T-helper 2 cell treated with Interferon-gamma antibody and Interleukin-4, amounts not matched to agents 100 ng/mL and 5 ng/mL, for 36 hours (primary cell): ENCODE measurements around the gene UQCC5. TPM values are rescaled to one million over a fixed set of nuclear protein-coding genes. Genes with fewer than 3 reads are reported as not detected.

Source experiments
- intact Hi-C: fragments of 100-400 bp; cut with micrococcal nuclease; formaldehyde crosslinking; loops from one replicate; pipeline ENCODE4 v1.15.1; 2023
- total RNA-seq: library from RNA; stranded (reverse); gene quantifications from 2 replicates; pipeline ENCODE4 v1.2.3, GENCODE V29; 2022

Gene UQCC5
- total RNA-seq, 1 donor from 2014 or later: 9.1 TPM

- intact Hi-C loops: no loop called here
Observed at GRCh38 chr3:52503788-52504424, 32.5 kb upstream of the UQCC5 start.

DNA sequence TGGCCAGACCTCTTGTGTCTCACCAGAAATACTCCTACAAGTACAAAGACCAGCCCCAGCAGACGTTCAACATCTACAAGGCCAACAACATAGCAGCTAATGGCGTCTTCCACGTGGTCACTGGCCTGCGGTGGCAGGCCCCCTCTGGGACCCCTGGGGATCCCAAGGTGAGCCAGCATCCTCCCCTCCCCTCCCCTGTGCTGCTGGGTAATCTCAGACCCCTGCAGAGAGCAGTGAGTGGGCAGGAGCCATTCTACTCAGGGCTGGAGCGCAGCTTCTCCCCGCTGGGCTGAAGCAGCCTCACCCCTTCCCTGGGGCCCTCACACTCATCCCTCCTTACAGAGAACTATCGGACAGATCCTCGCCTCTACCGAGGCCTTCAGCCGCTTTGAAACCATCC, 31.4 kb upstream of the UQCC5 start:
- intact Hi-C loops: no loop called here

- intact Hi-C loops: no loop called here
Observed at GRCh38 chr3:52506266-52506966, 30.0 kb upstream of the UQCC5 start.

DNA sequence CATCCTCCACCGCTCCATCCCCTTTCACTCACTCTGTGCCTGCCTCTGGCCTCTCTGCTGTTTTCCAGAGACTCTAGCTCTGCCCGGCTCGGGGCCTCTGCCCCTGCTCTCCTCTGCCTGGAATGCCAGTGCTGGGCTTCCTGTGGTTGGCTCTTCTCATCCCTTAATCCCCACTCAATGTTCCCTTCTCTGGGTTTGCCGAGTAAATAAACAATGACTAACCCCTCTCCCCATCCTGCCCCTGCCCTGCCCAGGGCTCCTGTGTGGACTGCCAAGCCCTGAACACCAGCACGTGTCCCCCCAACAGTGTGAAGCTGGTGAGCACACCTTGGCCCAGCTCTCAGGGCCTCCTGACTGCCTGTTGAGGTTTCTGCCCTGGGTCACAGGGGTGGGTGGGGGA, 29.0 kb upstream of the UQCC5 start:
- intact Hi-C loops: no loop called here

DNA sequence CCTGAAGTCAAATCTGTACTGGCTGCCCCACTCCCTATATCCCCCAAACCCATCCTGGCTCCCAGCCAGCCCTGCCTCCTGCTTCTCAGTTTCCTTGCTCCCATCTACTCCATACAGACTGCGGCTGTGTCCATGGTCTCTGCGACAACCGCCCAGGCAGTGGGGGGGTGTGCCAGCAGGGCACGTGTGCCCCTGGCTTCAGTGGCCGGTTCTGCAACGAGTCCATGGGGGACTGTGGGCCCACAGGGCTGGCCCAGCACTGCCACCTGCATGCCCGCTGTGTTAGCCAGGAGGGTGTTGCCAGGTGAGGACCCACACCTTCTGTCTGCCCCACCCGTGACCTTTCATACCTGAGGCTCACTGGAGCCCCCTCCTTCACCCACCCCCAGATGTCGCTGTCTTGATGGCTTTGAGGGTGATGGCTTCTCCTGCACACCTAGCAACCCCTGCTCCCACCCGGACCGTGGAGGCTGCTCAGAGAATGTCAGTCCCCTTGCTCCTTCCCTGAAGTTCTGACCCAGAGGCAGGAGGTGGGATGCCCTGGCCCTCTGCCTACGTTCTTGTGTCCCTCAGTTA, 26.6 kb upstream of the UQCC5 start:
- intact Hi-C loops: no loop called here

DNA sequence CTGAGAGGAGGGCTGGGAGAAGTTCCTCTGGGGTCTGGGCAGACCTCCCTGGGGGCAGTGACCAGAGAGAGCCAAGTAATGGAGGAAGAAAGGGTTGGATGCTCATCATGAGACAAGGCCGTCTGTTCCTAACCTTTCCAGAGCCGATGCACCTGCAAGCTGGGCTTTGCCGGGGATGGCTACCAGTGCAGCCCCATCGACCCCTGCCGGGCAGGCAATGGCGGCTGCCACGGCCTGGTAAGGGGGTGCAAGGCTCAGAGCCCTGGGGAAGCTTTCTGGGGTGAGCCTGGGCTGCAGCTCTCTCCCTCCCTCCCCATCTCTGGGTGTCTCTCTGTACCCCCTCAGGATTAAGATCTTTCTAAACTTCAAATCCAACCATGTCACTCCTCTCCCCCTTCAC, 24.9 kb upstream of the UQCC5 start:
- intact Hi-C loops: no loop called here

DNA sequence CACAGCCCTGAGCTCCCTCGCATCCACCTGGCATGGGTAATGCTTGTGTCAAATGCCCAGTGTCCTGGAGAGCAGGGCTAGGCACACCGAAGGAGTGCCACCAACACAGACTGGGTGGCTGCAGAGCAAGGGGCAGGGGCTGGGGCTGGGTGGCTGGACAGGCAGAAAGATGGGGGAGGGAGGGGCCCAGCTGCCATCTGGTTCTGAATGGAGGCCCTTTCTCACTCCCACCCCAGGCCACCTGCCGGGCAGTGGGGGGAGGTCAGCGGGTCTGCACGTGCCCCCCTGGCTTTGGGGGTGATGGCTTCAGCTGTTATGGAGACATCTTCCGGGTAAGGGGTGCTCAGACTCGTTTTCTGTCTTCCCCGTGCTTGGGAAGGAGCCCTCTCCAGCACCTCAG, 24.3 kb upstream of the UQCC5 start:
- intact Hi-C loops: no loop called here

DNA sequence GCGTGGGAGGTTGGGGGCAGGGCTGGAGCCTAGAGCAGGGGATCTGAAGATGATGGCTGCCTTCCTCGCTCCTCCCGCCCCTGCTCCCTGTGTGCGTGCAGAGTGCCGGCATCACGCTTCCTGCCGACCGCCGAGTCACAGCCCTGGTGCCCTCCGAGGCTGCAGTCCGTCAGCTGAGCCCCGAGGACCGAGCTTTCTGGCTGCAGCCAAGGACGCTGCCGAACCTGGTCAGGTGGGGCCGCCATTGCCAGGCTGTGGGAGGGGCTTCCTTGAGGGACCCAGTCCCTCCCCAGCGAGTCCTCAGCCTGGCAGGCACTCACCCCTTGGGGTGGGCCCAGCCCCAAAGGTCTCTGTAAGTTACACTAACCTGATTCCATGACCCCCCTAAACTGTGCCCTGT, 23.7 kb upstream of the UQCC5 start:
- intact Hi-C loops: no loop called here

GRCh38 chr3:52513281-52513680, 23.1 kb upstream of the UQCC5 start:
- intact Hi-C loops: no loop called here

GRCh38 chr3:52514576-52514975, 21.8 kb upstream of the UQCC5 start:
- intact Hi-C loops: no loop called here

GRCh38 chr3:52515192-52515591, 21.2 kb upstream of the UQCC5 start:
- intact Hi-C loops: no loop called here

GRCh38 chr3:52516509-52517195, 19.8 kb upstream of the UQCC5 start:
- intact Hi-C loops: no loop called here

- intact Hi-C loops: no loop called here
Observed at GRCh38 chr3:52517796-52518722, 18.3 kb upstream of the UQCC5 start.

DNA sequence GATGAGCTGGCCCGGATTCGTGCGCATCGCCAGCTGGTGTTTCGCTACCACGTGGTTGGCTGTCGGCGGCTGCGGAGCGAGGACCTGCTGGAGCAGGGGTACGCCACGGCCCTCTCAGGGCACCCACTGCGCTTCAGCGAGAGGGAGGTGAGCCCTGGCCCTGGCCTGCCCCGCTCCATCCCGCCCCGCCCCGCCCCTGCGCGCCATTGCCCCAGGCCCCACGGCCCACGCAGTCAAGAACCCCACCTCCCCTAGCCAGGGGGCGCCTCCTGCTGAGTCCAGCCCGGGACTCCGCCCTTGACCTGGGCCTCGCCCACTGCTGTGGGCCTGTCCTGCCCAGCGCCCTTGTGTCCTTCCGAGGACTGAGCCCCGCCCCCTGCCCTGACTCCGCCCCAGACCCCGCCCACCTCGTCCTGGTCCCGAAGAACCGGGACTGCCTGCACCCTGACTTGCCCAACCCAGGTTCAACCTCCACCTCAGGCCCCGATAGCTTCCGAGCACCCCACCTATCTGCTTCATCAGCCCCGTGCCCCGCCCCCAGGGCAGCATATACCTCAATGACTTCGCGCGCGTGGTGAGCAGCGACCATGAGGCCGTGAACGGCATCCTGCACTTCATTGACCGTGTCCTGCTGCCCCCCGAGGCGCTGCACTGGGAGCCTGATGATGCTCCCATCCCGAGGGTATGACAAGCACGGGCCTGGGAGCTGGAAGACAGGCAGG, 17.5 kb upstream of the UQCC5 start:
- intact Hi-C loops: no loop called here

DNA sequence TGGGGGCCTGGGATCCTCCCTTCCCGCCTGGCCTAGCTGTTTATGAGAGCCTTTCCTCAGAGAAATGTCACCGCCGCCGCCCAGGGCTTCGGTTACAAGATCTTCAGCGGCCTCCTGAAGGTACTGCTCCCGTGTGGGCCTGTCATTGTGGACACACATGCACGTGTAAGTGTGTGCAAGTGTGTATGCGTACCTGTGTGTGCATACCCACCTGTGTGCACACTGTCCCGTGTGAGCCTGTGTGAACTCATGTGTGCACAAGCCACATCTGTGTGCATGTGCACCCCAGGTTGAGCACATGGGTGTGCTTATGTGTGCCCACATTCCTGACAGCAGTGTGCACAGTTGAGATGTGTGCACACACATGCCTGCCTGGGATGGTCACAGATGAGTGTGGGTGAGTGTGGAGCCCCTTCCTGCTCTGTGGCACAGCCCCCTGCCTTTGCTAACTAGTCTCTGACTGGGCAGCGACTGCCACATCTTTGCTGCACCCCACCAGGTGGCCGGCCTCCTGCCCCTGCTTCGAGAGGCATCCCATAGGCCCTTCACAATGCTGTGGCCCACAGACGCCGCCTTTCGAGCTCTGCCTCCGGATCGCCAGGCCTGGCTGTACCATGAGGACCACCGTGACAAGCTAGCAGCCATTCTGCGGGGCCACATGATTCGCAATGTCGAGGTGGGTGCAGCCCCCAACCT, 16.8 kb upstream of the UQCC5 start:
- intact Hi-C loops: no loop called here

GRCh38 chr3:52520141-52520667, 16.2 kb upstream of the UQCC5 start:
- intact Hi-C loops: no loop called here

DNA sequence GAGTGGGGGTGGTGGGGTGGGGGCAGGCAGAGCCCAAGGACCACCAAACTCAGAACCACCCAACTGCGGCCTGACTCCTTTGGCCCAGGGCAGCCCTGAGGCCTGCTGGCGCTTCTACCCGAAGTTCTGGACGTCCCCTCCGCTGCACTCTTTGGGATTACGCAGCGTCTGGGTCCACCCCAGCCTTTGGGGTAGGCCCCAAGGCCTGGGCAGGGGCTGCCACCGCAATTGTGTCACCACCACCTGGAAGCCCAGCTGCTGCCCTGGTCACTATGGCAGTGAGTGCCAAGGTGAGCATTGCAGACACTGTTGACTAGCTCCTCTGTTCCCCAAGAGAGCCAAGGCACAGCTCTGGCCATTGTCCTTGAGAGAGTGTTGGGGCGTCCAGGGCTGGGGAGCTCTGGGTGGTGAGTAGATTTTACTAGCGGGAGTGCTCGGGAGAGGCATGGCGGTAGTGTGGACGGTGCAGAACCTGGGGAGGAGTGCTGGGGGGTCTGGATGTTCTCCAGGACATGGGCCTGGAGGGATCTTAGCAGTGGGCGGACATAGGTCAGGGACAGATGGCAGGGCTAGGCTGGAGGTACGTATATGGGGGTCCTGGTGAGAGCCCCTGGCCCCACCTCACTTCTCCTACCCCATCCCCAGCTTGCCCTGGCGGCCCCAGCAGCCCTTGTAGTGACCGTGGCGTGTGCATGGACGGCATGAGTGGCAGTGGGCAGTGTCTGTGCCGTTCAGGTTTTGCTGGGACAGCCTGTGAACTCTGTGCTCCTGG, 15.5 kb upstream of the UQCC5 start:
- intact Hi-C loops: no loop called here

DNA sequence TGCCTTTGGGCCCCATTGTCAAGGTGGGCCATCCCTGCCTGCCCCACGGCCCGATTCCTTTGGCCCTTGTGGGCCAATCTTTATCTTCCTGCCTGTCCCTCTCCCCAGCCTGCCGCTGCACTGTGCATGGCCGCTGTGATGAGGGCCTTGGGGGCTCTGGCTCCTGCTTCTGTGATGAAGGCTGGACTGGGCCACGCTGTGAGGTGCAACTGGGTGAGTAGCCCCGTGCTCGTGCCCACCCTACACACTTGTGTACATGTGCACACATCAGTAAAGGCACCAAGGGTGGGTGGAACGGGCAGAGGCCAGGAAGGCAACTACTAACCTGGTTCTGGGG, 14.9 kb upstream of the UQCC5 start:
- intact Hi-C loops: no loop called here
